Measurements from ENCODE around the gene AZU1.

Gene AZU1

DNA sequence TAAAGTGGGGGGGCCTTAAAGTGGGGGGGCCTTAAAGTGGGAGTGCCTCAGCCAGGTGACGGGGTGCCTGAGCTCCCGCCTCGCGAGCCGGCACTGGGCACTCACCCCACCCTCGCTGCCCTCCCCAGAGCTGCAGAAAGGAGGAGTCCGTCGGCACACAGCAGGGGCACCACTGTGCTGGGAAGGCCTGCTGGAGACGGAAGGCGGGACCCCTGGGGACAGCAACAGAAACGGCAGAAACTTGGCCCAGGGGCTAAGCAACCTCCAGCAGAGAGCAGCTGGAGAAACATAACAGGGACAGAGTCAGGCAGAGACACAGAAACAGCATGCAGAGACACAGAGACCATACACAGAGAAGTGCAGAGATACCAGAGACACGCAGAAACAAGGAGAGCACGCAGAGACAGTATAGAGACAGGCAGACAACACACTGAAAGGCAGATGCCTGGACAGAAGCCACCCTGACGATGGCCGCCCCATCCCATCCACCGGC lies 39.7 kb downstream of the AZU1 start:
- CTCF ChIA-PET: no interaction called here
- no peaks in the 10 kb centered on the region for H3K9me3 ChIP-seq (ENCODE audit: control insufficient read depth, insufficient read depth, low read depth, low read length)
- no peak overlapping the region for H3K27ac ChIP-seq (ENCODE audit: extremely low read depth, low read depth, low read length)
- POLR2A ChIA-PET: no interaction called here
- H3K4me3 ChIP-seq (ENCODE audit: low read depth, low read length): no peak overlapping the region
- H3K36me3 ChIP-seq (ENCODE audit: control insufficient read depth in 2 of 2, insufficient read depth in 1 of 2, low read length in 2 of 2): peaks cover 7 to 38% of the 10 kb centered on the region in 2 experiments; a peak in 2 of 3 replicates
- no peaks in the 10 kb centered on the region; the same call in 1 of the 2 replicates for H3K4me1 ChIP-seq (ENCODE audit: control insufficient read depth, insufficient read depth, low read length)
- TF ChIP-seq ZNF292 (tag by site-specific recombination; IDR thresholded peaks at IDR 0.05; ENCODE audit: borderline replicate concordance, low read depth): no peak
- no peak for TF ChIP-seq HOXA7 (CRISPR knock-in tag; IDR thresholded peaks at IDR 0.05; ENCODE audit: borderline replicate concordance)
- TF ChIP-seq ZIC2 (tag by site-specific recombination; IDR thresholded peaks at IDR 0.05): peak; percentile 100
- no peak for TF ChIP-seq KLF10 (tag by site-specific recombination; IDR thresholded peaks at IDR 0.05)
- no peak for TF ChIP-seq ZNF10 (tag by site-specific recombination; IDR thresholded peaks at IDR 0.05)
- peak; percentile 32; the same call in 1 of the 2 replicates for TF ChIP-seq KLF8 (tag by site-specific recombination; IDR thresholded peaks at IDR 0.05)
- peak; percentile 74; the same call in 1 of the 2 replicates for TF ChIP-seq ZNF600 (tag by site-specific recombination; IDR thresholded peaks at IDR 0.05)
- TF ChIP-seq SP7 (tag by site-specific recombination; IDR thresholded peaks at IDR 0.05): peak; percentile 47; the same call in 1 of the 2 replicates
- TF ChIP-seq, protein P1, sequence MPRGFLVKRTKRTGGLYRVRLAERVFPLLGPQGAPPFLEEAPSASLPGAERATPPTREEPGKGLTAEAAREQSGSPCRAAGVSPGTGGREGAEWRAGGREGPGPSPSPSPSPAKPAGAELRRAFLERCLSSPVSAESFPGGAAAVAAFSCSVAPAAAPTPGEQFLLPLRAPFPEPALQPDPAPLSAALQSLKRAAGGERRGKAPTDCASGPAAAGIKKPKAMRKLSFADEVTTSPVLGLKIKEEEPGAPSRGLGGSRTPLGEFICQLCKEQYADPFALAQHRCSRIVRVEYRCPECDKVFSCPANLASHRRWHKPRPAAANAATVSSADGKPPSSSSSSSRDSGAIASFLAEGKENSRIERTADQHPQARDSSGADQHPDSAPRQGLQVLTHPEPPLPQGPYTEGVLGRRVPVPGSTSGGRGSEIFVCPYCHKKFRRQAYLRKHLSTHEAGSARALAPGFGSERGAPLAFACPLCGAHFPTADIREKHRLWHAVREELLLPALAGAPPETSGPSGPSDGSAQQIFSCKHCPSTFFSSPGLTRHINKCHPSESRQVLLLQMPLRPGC (tag by site-specific recombination; IDR thresholded peaks at IDR 0.05): 0 out of 2 replicates have a peak, but pooled peaks have one; percentile 26
- no peak for TF ChIP-seq ZNF785 (tag by site-specific recombination; IDR thresholded peaks at IDR 0.05)
- TF ChIP-seq ZNF704 (tag by site-specific recombination; IDR thresholded peaks at IDR 0.05): no peak
- 0 out of 2 replicates have a peak, but pooled peaks have one; percentile 58 for TF ChIP-seq ZBTB7A (tag by site-specific recombination; IDR thresholded peaks at IDR 0.05; ENCODE audit: low read depth)
- no peak for TF ChIP-seq ZNF624 (tag by site-specific recombination; IDR thresholded peaks at IDR 0.05)
- no peak for TF ChIP-seq ZNF280D (tag by site-specific recombination; IDR thresholded peaks at IDR 0.05)
- peak; percentile 73 for TF ChIP-seq PATZ1 (tag by site-specific recombination; IDR thresholded peaks at IDR 0.05)
- no peak for TF ChIP-seq BCL11A (tag by site-specific recombination; IDR thresholded peaks at IDR 0.05; ENCODE audit: low read depth)
- TF ChIP-seq ZBTB8A (tag by site-specific recombination; IDR thresholded peaks at IDR 0.05): peak; percentile 59
- TF ChIP-seq ZNF777 (tag by site-specific recombination; IDR thresholded peaks at IDR 0.05; ENCODE audit: borderline replicate concordance): no peak
- TF ChIP-seq FEZF1 (tag by site-specific recombination; IDR thresholded peaks at IDR 0.05): no peak
- TF ChIP-seq, protein P2, sequence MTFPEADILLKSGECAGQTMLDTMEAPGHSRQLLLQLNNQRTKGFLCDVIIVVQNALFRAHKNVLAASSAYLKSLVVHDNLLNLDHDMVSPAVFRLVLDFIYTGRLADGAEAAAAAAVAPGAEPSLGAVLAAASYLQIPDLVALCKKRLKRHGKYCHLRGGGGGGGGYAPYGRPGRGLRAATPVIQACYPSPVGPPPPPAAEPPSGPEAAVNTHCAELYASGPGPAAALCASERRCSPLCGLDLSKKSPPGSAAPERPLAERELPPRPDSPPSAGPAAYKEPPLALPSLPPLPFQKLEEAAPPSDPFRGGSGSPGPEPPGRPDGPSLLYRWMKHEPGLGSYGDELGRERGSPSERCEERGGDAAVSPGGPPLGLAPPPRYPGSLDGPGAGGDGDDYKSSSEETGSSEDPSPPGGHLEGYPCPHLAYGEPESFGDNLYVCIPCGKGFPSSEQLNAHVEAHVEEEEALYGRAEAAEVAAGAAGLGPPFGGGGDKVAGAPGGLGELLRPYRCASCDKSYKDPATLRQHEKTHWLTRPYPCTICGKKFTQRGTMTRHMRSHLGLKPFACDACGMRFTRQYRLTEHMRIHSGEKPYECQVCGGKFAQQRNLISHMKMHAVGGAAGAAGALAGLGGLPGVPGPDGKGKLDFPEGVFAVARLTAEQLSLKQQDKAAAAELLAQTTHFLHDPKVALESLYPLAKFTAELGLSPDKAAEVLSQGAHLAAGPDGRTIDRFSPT (tag by site-specific recombination; IDR thresholded peaks at IDR 0.05): peak; percentile 60; the same call in 1 of the 2 replicates
- no peak for TF ChIP-seq ZNF585B (tag by site-specific recombination; IDR thresholded peaks at IDR 0.05)
- TF ChIP-seq ZNF366 (tag by site-specific recombination; conservative IDR thresholded peaks at IDR 0.05): no peak
- no peak for TF ChIP-seq ZNF701 (tag by site-specific recombination; IDR thresholded peaks at IDR 0.05)
- TF ChIP-seq, protein P3, sequence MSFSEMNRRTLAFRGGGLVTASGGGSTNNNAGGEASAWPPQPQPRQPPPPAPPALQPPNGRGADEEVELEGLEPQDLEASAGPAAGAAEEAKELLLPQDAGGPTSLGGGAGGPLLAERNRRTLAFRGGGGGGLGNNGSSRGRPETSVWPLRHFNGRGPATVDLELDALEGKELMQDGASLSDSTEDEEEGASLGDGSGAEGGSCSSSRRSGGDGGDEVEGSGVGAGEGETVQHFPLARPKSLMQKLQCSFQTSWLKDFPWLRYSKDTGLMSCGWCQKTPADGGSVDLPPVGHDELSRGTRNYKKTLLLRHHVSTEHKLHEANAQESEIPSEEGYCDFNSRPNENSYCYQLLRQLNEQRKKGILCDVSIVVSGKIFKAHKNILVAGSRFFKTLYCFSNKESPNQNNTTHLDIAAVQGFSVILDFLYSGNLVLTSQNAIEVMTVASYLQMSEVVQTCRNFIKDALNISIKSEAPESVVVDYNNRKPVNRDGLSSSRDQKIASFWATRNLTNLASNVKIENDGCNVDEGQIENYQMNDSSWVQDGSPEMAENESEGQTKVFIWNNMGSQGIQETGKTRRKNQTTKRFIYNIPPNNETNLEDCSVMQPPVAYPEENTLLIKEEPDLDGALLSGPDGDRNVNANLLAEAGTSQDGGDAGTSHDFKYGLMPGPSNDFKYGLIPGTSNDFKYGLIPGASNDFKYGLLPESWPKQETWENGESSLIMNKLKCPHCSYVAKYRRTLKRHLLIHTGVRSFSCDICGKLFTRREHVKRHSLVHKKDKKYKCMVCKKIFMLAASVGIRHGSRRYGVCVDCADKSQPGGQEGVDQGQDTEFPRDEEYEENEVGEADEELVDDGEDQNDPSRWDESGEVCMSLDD (tag by site-specific recombination; IDR thresholded peaks at IDR 0.05): 0 out of 2 replicates have a peak, but pooled peaks have one; percentile 21
- no peak for TF ChIP-seq WT1 (tag by site-specific recombination; IDR thresholded peaks at IDR 0.05)
- TF ChIP-seq ZSCAN23 (tag by site-specific recombination; IDR thresholded peaks at IDR 0.05): no peak

Data from HEK293 (cell line).